Ishikawa (cell line): ENCODE results near the gene NMT2.

ENCODE experiments used
- CREB1 ChIP-seq: IDR thresholded peaks from 2 replicates; pipeline ENCODE4 v1.6.1; 2012; ENCODE audit warnings: low read depth
- EGR1 ChIP-seq: IDR thresholded peaks from 2 replicates; pipeline ENCODE4 v1.6.1; 2012
- EP300 ChIP-seq: IDR thresholded peaks from 2 replicates; pipeline ENCODE4 v1.6.1; 2012; ENCODE audit warnings: borderline replicate concordance
- FOXM1 ChIP-seq: IDR thresholded peaks from 2 replicates; pipeline ENCODE4 v1.6.1; 2012; ENCODE audit warnings: low read depth, borderline replicate concordance
- MAX ChIP-seq: IDR thresholded peaks from 2 replicates; pipeline ENCODE4 v1.6.1; 2012
- NFIC ChIP-seq: IDR thresholded peaks from 2 replicates; pipeline ENCODE4 v1.6.1; 2012
- TAF1 ChIP-seq: IDR thresholded peaks from 2 replicates; pipeline ENCODE4 v1.6.1; 2012; ENCODE audit warnings: low read depth, mild to moderate bottlenecking
- TCF12 ChIP-seq: IDR thresholded peaks from 2 replicates; pipeline ENCODE4 v1.6.1; 2012; ENCODE audit warnings: low read depth
- TEAD4 ChIP-seq: IDR thresholded peaks from 2 replicates; pipeline ENCODE4 v1.6.1; 2012
- YY1 ChIP-seq: IDR thresholded peaks from 2 replicates; pipeline ENCODE4 v1.6.1; 2012; ENCODE audit warnings: low read depth
- TF ChIP-seq, protein P1 (sequence below): IDR thresholded peaks from 2 replicates; pipeline ENCODE4 v1.6.1; 2012; ENCODE audit warnings: low read depth, mild to moderate bottlenecking
- TF ChIP-seq, protein P2 (sequence below): IDR thresholded peaks from 2 replicates; pipeline ENCODE4 v1.6.1; 2012

DNA sequence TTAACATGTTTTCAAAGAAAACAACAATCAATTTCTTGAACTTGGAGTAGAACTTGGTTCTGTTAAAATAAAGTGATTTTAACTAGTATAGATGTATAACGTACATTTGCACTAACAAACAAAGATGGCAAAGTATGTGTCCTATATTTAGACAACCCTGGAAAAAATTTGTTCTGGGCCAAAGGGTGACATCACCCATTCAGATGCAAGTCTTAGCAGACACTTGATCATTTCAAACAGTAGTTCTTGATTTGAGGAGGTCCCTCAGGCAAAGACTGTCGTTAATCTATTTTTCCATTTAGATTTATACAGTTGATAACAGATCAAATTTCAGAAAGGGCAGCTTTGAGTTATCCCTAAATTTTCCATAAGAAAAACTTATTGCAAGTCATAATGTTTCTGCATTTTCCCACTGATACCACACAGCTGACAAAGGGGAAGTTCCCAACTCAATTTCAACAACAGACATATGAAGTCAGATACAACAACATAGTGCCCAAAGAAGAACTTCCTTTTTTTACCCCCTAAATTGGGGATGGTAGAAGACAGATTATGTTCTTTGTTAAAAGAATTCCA lies 5.2 kb downstream of the NMT2 start:
- TF ChIP-seq, protein P1, sequence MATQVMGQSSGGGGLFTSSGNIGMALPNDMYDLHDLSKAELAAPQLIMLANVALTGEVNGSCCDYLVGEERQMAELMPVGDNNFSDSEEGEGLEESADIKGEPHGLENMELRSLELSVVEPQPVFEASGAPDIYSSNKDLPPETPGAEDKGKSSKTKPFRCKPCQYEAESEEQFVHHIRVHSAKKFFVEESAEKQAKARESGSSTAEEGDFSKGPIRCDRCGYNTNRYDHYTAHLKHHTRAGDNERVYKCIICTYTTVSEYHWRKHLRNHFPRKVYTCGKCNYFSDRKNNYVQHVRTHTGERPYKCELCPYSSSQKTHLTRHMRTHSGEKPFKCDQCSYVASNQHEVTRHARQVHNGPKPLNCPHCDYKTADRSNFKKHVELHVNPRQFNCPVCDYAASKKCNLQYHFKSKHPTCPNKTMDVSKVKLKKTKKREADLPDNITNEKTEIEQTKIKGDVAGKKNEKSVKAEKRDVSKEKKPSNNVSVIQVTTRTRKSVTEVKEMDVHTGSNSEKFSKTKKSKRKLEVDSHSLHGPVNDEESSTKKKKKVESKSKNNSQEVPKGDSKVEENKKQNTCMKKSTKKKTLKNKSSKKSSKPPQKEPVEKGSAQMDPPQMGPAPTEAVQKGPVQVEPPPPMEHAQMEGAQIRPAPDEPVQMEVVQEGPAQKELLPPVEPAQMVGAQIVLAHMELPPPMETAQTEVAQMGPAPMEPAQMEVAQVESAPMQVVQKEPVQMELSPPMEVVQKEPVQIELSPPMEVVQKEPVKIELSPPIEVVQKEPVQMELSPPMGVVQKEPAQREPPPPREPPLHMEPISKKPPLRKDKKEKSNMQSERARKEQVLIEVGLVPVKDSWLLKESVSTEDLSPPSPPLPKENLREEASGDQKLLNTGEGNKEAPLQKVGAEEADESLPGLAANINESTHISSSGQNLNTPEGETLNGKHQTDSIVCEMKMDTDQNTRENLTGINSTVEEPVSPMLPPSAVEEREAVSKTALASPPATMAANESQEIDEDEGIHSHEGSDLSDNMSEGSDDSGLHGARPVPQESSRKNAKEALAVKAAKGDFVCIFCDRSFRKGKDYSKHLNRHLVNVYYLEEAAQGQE, result no peak
- TF ChIP-seq TCF12 (no peak), MAX (no peak), EP300 (no peak), FOXM1 (no peak), NFIC (no peak), EGR1 (no peak), TAF1 (no peak), YY1 (no peak), TEAD4 (no peak), CREB1 (no peak)
- TF ChIP-seq, protein P2, sequence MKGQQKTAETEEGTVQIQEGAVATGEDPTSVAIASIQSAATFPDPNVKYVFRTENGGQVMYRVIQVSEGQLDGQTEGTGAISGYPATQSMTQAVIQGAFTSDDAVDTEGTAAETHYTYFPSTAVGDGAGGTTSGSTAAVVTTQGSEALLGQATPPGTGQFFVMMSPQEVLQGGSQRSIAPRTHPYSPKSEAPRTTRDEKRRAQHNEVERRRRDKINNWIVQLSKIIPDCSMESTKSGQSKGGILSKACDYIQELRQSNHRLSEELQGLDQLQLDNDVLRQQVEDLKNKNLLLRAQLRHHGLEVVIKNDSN, result no peak
